PC-9 (cell line): ENCODE measurements around the gene ABCD2. TPM values are rescaled to one million over a fixed set of nuclear protein-coding genes. Genes with fewer than 3 reads are reported as not detected.

Source experiments
- Bru-seq: library from RNA; stranded (reverse); fragments of 400-500 nt; gene quantifications from one replicate; lab custom pipeline; 2021; lab: Mats Ljungman, UMichigan
- BruChase-seq, 2 experiments: library from RNA; stranded (reverse); fragments of 400-500 nt; gene quantifications; one replicate each; lab custom pipeline; 2021; lab: Mats Ljungman, UMichigan
- BruUV-seq: library from RNA; stranded (reverse); fragments of 400-500 nt; replicated peaks from 2 replicates; lab custom pipeline; 2021; lab: Mats Ljungman, UMichigan
- CTCF ChIA-PET: fragments of 300-600 bp; sonication (Branson Sonifier 250); formaldehyde crosslinking; loops from one replicate; lab custom pipeline; 2022; ENCODE audit warnings: antibody characterized with exemption; lab: Charles Lee
- POLR2A ChIA-PET: fragments of 300-600 bp; sonication (Branson Sonifier 250); formaldehyde crosslinking; loops from one replicate; lab custom pipeline; 2022; ENCODE audit warnings: antibody characterized with exemption; ENCODE audit not compliant: unreplicated experiment; lab: Charles Lee
- DNase-seq, 2 experiments: peaks; one replicate each; pipeline versions ENCODE4 v3.0.0 to v3.0.0-alpha.2; 2015 to 2022; ENCODE audit warnings: mixed read lengths in 1 of 2
- H2AFZ ChIP-seq: fragments of 200-600 bp; sonication (generic); 2 replicates; pipeline ENCODE4 v1.8.1; 2017; ENCODE audit warnings: antibody characterized with exemption
- H3F3A ChIP-seq: fragments of 200-600 bp; sonication (generic); 2 replicates; pipeline ENCODE4 v1.8.1; 2017; ENCODE audit warnings: antibody characterized with exemption, mild to moderate bottlenecking, low read depth; ENCODE audit not compliant: insufficient read depth
- H3K27ac ChIP-seq: fragments of 200-600 bp; sonication (generic); 2 replicates; pipeline ENCODE4 v1.6.1; 2016; ENCODE audit warnings: mixed run types
- H3K27me3 ChIP-seq: fragments of 200-600 bp; sonication (generic); 2 replicates; pipeline ENCODE4 v1.6.1; 2016; ENCODE audit warnings: low read depth, mixed run types; ENCODE audit not compliant: insufficient read depth
- H3K36me3 ChIP-seq: fragments of 200-600 bp; sonication (generic); 2 replicates; pipeline ENCODE4 v1.6.1; 2016; ENCODE audit warnings: low read depth, mixed run types
- H3K4me1 ChIP-seq: fragments of 200-600 bp; sonication (generic); replicated peaks from 2 replicates; pipeline ENCODE4 v1.6.1; 2016; ENCODE audit warnings: mixed run types; ENCODE audit not compliant: insufficient read depth
- H3K4me2 ChIP-seq: fragments of 200-600 bp; sonication (generic); 2 replicates; pipeline ENCODE4 v1.6.1; 2017; ENCODE audit warnings: mixed run types
- H3K4me3 ChIP-seq: fragments of 200-600 bp; sonication (generic); 2 replicates; pipeline ENCODE4 v1.6.1; 2016; ENCODE audit warnings: mixed run types
- H3K79me2 ChIP-seq: fragments of 200-600 bp; sonication (generic); 2 replicates; pipeline ENCODE4 v1.6.1; 2017; ENCODE audit warnings: low read depth, mixed run types
- H3K9me2 ChIP-seq: fragments of 200-600 bp; sonication (generic); 2 replicates; pipeline ENCODE4 v1.8.1; 2017; ENCODE audit warnings: mild to moderate bottlenecking; ENCODE audit not compliant: insufficient read depth
- H3K9me3 ChIP-seq: fragments of 200-600 bp; sonication (generic); 2 replicates; pipeline ENCODE4 v1.8.1; 2016; ENCODE audit warnings: low read depth; ENCODE audit not compliant: insufficient read depth
- H4K20me1 ChIP-seq: fragments of 200-600 bp; sonication (generic); 2 replicates; pipeline ENCODE4 v1.8.1; 2017; ENCODE audit not compliant: insufficient read depth
- EZH2 ChIP-seq: fragments of 200-600 bp; sonication (generic); IDR thresholded peaks from 2 replicates; pipeline ENCODE4 v1.8.0; 2017; ENCODE audit warnings: antibody characterized with exemption, low read depth
- intact Hi-C: fragments of 100-400 bp; cut with micrococcal nuclease; formaldehyde crosslinking; loops from one replicate; pipeline ENCODE4 v1.10.0; 2022; ENCODE audit not compliant: unreplicated experiment
- long read RNA-seq: library from polyadenylated mRNA; stranded (forward); transcript quantifications from one replicate; pipeline ENCODE4 v2.0.0, GENCODE V29; 2022
- total RNA-seq: library from RNA; stranded (reverse); gene quantifications from 2 replicates; pipeline ENCODE4 v1.2.3, GENCODE V29; 2021
- TF ChIP-seq, protein P1 (sequence below): fragments of 200-600 bp; sonication (generic); conservative IDR thresholded peaks from 2 replicates; pipeline ENCODE4 v1.6.1; 2017; ENCODE audit warnings: mixed run types, antibody characterized with exemption, mild to moderate bottlenecking, moderate library complexity

ABCD2 gene
- not detected in 2 replicates for total RNA-seq
- percentile 10 among the genes with signal in this experiment for Bru-seq, nascent RNA
- percentile 5 among the genes with signal in this experiment for BruChase-seq, experiment 1, labeled RNA remaining after a 2-hour chase
- percentile 4 among the genes with signal in this experiment for BruChase-seq, experiment 2, labeled RNA remaining after a 6-hour chase
- long read RNA-seq: 0 reads

DNA sequence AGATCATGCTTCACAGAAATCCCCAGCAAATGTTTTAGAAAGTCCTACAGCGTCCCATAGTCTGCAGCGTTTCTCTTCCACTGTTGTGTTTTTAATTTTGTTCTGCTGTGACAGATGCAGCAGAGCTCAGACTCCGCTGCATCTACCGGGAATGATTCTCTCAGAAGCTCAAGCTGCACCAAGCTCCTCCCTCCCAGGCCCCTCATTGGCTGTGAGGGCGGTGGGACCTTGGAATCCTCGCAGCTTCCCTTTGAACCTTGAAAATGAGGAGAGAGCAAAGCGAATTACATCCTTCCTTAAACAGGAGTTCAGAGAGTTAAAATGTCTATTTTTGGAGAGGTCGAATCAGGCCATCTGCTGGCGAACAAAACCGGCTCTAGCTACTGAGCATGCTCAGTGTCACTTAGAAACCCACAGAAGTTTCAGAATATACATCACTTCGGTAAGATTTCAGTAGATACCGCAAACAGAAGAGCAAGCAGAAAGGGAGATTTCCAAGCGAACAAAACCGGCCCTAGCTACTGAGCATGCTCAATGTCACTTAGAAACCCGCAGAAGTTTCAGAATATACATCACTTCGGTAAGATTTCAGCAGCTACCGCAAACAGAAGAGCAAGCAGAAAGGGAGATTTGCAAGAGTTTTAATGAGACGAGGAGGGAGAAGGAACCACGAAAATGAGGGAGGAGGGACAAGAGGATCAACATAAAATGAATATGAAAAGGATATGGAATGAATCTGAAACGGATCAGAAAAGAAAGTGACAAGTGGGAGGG, at the start of gene ABCD2:
TSS of gene ABCD2 (minus strand) at position 144 of the 774 bp plus-strand sequence. CDS start 188 bp downstream, outside the sequence.
- intact Hi-C loops: no loop called here
- Histone ChIP-seq H3F3A (no peaks in the 10 kb centered on the region), H3K4me2 (peak within 1 kb of the TSS; percentile 85), H3K36me3 (no peaks in the 10 kb centered on the region), H3K27me3 (no peaks in the 10 kb centered on the region), H3K9me3 (no peaks in the 10 kb centered on the region), H4K20me1 (no peaks in the 10 kb centered on the region), H3K79me2 (no peaks in the 10 kb centered on the region), H3K9me2 (no peaks in the 10 kb centered on the region), H3K4me1 (no peaks in the 10 kb centered on the region; the same call in 1 of the 2 replicates), H3K4me3 (peak within 1 kb of the TSS; percentile 68), H2AFZ (peak within 1 kb of the TSS; percentile 89), H3K27ac (no peak within 1 kb of the TSS)
- BruUV-seq: no TSS peak
- CTCF ChIA-PET: interaction anchor here (0.5 to 1.4 kb wide), 4 partner anchors 15 to 760 kb away, joined by 3 to 4 read pairs (median 3); no protein-coding TSS in a partner anchor
- TF ChIP-seq, protein P1, sequence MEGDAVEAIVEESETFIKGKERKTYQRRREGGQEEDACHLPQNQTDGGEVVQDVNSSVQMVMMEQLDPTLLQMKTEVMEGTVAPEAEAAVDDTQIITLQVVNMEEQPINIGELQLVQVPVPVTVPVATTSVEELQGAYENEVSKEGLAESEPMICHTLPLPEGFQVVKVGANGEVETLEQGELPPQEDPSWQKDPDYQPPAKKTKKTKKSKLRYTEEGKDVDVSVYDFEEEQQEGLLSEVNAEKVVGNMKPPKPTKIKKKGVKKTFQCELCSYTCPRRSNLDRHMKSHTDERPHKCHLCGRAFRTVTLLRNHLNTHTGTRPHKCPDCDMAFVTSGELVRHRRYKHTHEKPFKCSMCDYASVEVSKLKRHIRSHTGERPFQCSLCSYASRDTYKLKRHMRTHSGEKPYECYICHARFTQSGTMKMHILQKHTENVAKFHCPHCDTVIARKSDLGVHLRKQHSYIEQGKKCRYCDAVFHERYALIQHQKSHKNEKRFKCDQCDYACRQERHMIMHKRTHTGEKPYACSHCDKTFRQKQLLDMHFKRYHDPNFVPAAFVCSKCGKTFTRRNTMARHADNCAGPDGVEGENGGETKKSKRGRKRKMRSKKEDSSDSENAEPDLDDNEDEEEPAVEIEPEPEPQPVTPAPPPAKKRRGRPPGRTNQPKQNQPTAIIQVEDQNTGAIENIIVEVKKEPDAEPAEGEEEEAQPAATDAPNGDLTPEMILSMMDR: peak; percentile 26; the same call in 1 of the 2 replicates
- no peak for TF ChIP-seq EZH2
- POLR2A ChIA-PET: interaction anchor here (0.6 kb wide), 3 partner anchors 107 to 295 kb away, joined by 3 to 12 read pairs (median 9); no protein-coding TSS in a partner anchor
- peak in 1 of 2 experiments; percentile 37 for DNase-seq

DNA sequence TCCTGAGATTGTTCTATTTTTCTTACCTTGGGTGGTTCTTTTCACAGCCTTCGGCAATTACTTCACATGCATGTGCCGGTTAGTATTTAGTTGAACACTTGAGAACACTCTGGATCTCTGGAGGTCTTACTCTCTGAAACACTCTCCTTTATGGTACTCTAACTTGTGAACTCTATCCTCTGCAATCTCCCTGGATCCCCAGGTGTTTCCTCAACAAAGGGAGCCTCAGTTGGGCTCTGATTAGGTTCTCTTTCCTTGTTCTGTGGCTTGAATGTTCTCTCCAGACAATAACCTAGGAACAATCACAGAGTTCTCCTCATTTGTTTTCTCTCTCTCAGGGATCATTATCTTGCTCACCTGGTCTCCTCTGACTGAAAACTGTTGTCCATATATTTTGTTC, 40.5 kb upstream of the ABCD2 start:
- DNase-seq: no peak
- ChIA-PET POLR2A (no interaction called here), CTCF (no interaction called here)
- H3K4me2 ChIP-seq: no peak overlapping the region
- no peaks in the 10 kb centered on the region for H3K4me1 ChIP-seq
- no peak for TF ChIP-seq EZH2
- TF ChIP-seq, protein P1: no peak
- no peaks in the 10 kb centered on the region for H4K20me1 ChIP-seq
- no peaks in the 10 kb centered on the region for H3F3A ChIP-seq
- no TSS peak for BruUV-seq
- no peak overlapping the region for H3K27ac ChIP-seq
- H3K79me2 ChIP-seq: no peaks in the 10 kb centered on the region
- H3K36me3 ChIP-seq: no peaks in the 10 kb centered on the region
- no peak overlapping the region for H2AFZ ChIP-seq
- H3K4me3 ChIP-seq: no peak overlapping the region
- intact Hi-C loops: no loop called here
- no peaks in the 10 kb centered on the region; the same call in 1 of the 2 replicates for H3K9me2 ChIP-seq
- H3K9me3 ChIP-seq: no peaks in the 10 kb centered on the region
- H3K27me3 ChIP-seq: no peaks in the 10 kb centered on the region

DNA sequence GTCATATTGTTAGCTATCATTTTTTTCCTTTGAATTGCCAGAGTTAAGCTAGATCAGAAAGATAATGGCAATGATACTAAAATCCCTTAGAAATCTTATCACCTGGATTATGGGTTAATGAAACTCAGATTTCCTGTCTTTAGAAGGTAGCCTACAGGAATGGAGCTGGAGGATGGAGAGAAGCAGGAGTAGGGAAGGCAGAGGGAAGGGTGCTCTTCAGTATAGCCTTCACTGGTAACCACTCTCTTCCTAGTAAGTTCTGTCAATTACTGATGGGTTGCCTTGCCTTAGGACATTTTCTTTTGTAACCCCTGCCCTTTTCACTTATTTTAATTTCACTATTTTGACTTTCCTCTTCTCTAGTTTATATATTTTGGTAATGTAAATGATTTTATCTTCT, 27.8 kb upstream of the ABCD2 start:
- Histone ChIP-seq H2AFZ (no peak overlapping the region), H3K27ac (no peak overlapping the region), H3K27me3 (no peaks in the 10 kb centered on the region), H3K9me2 (no peaks in the 10 kb centered on the region), H3K4me3 (no peak overlapping the region), H3K36me3 (no peaks in the 10 kb centered on the region), H3K4me2 (no peak overlapping the region), H3K9me3 (peaks cover 4% of the 10 kb centered on the region; the same call in 1 of the 2 replicates), H4K20me1 (no peaks in the 10 kb centered on the region), H3K4me1 (no peaks in the 10 kb centered on the region; the same call in 1 of the 2 replicates), H3K79me2 (no peaks in the 10 kb centered on the region), H3F3A (no peaks in the 10 kb centered on the region)
- intact Hi-C loops: no loop called here
- DNase-seq: no peak
- ChIA-PET CTCF (no interaction called here), POLR2A (no interaction called here)
- TF ChIP-seq, protein P1: no peak
- no peak for TF ChIP-seq EZH2
- no TSS peak for BruUV-seq
